Common myeloid progenitor, CD34-positive (primary cell): ENCODE results near the gene FSCN2.
"Not testable (repeated sequence)": the region's sequence is repeated elsewhere in the genome, so short reads cannot be mapped to it uniquely, and the experiment has no call there.

ENCODE experiments used
- CTCF ChIA-PET: fragments of 350-600 bp; sonication (Branson Sonifier 250); formaldehyde crosslinking; loops from one replicate; lab custom pipeline; 2021; ENCODE audit warnings: antibody characterized with exemption; lab: Charles Lee
- POLR2A ChIA-PET: fragments of 350-600 bp; sonication (Branson Sonifier 250); formaldehyde crosslinking; loops from one replicate; lab custom pipeline; 2021; ENCODE audit warnings: antibody characterized with exemption; lab: Charles Lee
- DNase-seq, 3 donors: peaks; one replicate each; pipeline versions ENCODE4 v3.0.0 to v3.0.0-alpha.2; 2013
- H3K27ac ChIP-seq, 2 experiments: 1 replicate in 1 of 2; 2 replicates in 1 of 2; pipeline ENCODE4 v1.7.0; 2013; ENCODE audit warnings: inconsistent platforms in 2 of 2, low read length in 2 of 2, mild to moderate bottlenecking in 2 of 2, low read depth in 1 of 2, moderate library complexity in 1 of 2; ENCODE audit not compliant: severe bottlenecking in 2 of 2, insufficient read depth in 1 of 2, poor library complexity in 1 of 2
- H3K27me3 ChIP-seq, 5 experiments: replicated peaks in 2 of 5; 1 replicate in 3 of 5; 2 replicates in 2 of 5; pipeline versions ENCODE4 v1.6.1 to v1.7.0; 2013; ENCODE audit warnings: low read length in 4 of 5, mild to moderate bottlenecking in 2 of 5, moderate library complexity in 2 of 5, inconsistent platforms in 1 of 5; ENCODE audit not compliant: insufficient read depth in 5 of 5, control insufficient read depth in 4 of 5
- H3K36me3 ChIP-seq, 4 experiments: 1 replicate in 2 of 4; 2 replicates in 2 of 4; pipeline versions ENCODE4 v1.6.1 to v1.7.0; 2013; ENCODE audit warnings: low read length in 3 of 4, control low read depth in 1 of 4, mild to moderate bottlenecking in 1 of 4; ENCODE audit not compliant: control insufficient read depth in 4 of 4, insufficient read depth in 4 of 4
- H3K4me1 ChIP-seq, 4 experiments: 1 replicate in 3 of 4; 2 replicates in 1 of 4; pipeline versions ENCODE4 v1.6.1 to v1.7.1; 2013; ENCODE audit warnings: low read length in 3 of 4, mild to moderate bottlenecking in 3 of 4, control low read depth in 1 of 4, inconsistent platforms in 1 of 4, moderate library complexity in 1 of 4; ENCODE audit not compliant: control insufficient read depth in 4 of 4, insufficient read depth in 4 of 4; ENCODE audit errors: control extremely low read depth in 1 of 4
- H3K4me3 ChIP-seq, 7 experiments: 1 replicate in 4 of 7; 2 replicates in 3 of 7; pipeline versions ENCODE4 v1.5.1 to v1.7.0; 2013; ENCODE audit warnings: mild to moderate bottlenecking in 7 of 7, low read length in 6 of 7, moderate library complexity in 6 of 7, inconsistent platforms in 2 of 7, low read depth in 2 of 7, control low read depth in 1 of 7; ENCODE audit not compliant: insufficient read depth in 4 of 7, control insufficient read depth in 1 of 7; ENCODE audit errors: extremely low read depth in 1 of 7
- H3K9me3 ChIP-seq, 5 experiments: 1 replicate in 4 of 5; 2 replicates in 1 of 5; pipeline versions ENCODE4 v1.6.1 to v1.7.1; 2013; ENCODE audit warnings: low read length in 4 of 5, mild to moderate bottlenecking in 2 of 5, inconsistent platforms in 1 of 5, low read depth in 1 of 5, moderate library complexity in 1 of 5; ENCODE audit not compliant: control insufficient read depth in 4 of 5, insufficient read depth in 2 of 5; ENCODE audit errors: control extremely low read depth in 1 of 5
- WGBS: methylation state at CpG from one replicate; pipeline ENCODE4 v1.1.5; 2013; ENCODE audit not compliant: insufficient coverage; 5-methylcytosine and 5-hydroxymethylcytosine counted together

FSCN2 gene

GRCh38 chr17:81584771-81585170 lies 56.6 kb downstream of the FSCN2 start:
- H3K27me3 ChIP-seq, H3K4me1 ChIP-seq, H3K9me3 ChIP-seq, DNase-seq, H3K27ac ChIP-seq, H3K4me3 ChIP-seq, CTCF ChIA-PET: not testable (repeated sequence)
- POLR2A ChIA-PET, result interaction anchor here (0.7 kb wide), 1 partner anchor 721 kb away, joined by 6 read pairs; no protein-coding TSS in a partner anchor
- peaks cover 20 to 75% (median 47%) of the 10 kb centered on the region in 4 experiments for H3K36me3 ChIP-seq
- WGBS, result 91% methylated on average over 4 of the region's 14 CpGs

GRCh38 chr17:81586096-81586495 lies 57.9 kb downstream of the FSCN2 start:
- no peak for DNase-seq
- WGBS, result 100% methylated on average over 3 of the region's 4 CpGs
- no peaks in the 10 kb centered on the region for H3K27me3 ChIP-seq
- H3K27ac ChIP-seq, result no peak overlapping the region
- H3K9me3 ChIP-seq, result no peaks in the 10 kb centered on the region
- H3K4me1 ChIP-seq, result no peaks in the 10 kb centered on the region
- H3K4me3 ChIP-seq, result no peak overlapping the region
- ChIA-PET POLR2A (interaction anchor here (0.6 kb wide), 1 partner anchor 14 kb away, joined by 3 read pairs; no protein-coding TSS in a partner anchor), CTCF (interaction anchor here (2.0 kb wide), 1 partner anchor 15 kb away, joined by 4 read pairs; no protein-coding TSS in a partner anchor)
- peaks cover 22 to 79% (median 51%) of the 10 kb centered on the region in 4 experiments for H3K36me3 ChIP-seq
